Karpas-422 (cell line): Measurements from ENCODE around the gene CATSPERE. TPM values are rescaled to one million over a fixed set of nuclear protein-coding genes. Genes with fewer than 3 reads are reported as not detected.
"Not testable (repeated sequence)": the region's sequence is repeated elsewhere in the genome, so short reads cannot be mapped to it uniquely, and the experiment has no call there.

Experiments used
- DNase-seq: peaks from one replicate; pipeline ENCODE4 v3.0.0-alpha.2; 2015
- H2AFZ ChIP-seq: fragments of 200-600 bp; sonication (generic); 2 replicates; pipeline ENCODE4 v1.6.1; 2014; ENCODE audit warnings: antibody characterized with exemption, low read length, mixed read lengths
- H3K27ac ChIP-seq: fragments of 200-600 bp; sonication (generic); 2 replicates; pipeline ENCODE4 v1.5.1; 2014; ENCODE audit warnings: mild to moderate bottlenecking, low read length, moderate library complexity
- H3K27me3 ChIP-seq: fragments of 200-600 bp; sonication (generic); 2 replicates; pipeline ENCODE4 v1.6.1; 2014; ENCODE audit warnings: low read length, mixed read lengths
- H3K36me3 ChIP-seq: fragments of 200-600 bp; sonication (generic); 2 replicates; pipeline ENCODE4 v1.6.1; 2014; ENCODE audit warnings: low read length, mixed read lengths; ENCODE audit not compliant: insufficient read depth
- H3K4me1 ChIP-seq: fragments of 200-600 bp; sonication (generic); 2 replicates; pipeline ENCODE4 v1.6.1; 2014; ENCODE audit warnings: mild to moderate bottlenecking, low read length, mixed read lengths
- H3K4me2 ChIP-seq: fragments of 200-600 bp; sonication (generic); 2 replicates; pipeline ENCODE4 v1.6.1; 2014; ENCODE audit warnings: low read length, low read depth, mild to moderate bottlenecking; ENCODE audit not compliant: poor library complexity, severe bottlenecking
- H3K4me3 ChIP-seq: fragments of 200-600 bp; sonication (generic); 2 replicates; pipeline ENCODE4 v1.5.1; 2014; ENCODE audit warnings: mild to moderate bottlenecking, antibody characterized with exemption, low read length, mixed read lengths
- H3K79me2 ChIP-seq: fragments of 200-600 bp; sonication (generic); 2 replicates; pipeline ENCODE4 v1.6.1; 2014; ENCODE audit warnings: mild to moderate bottlenecking, low read length, mixed read lengths
- H3K9ac ChIP-seq: fragments of 200-600 bp; sonication (generic); 2 replicates; pipeline ENCODE4 v1.6.0; 2014; ENCODE audit warnings: low read length
- H3K9me2 ChIP-seq: fragments of 200-600 bp; sonication (generic), shearing (Covaris generic); replicated peaks from 2 replicates; pipeline ENCODE4 v1.6.0; 2014; ENCODE audit warnings: mild to moderate bottlenecking, low read length, moderate library complexity; ENCODE audit not compliant: insufficient read depth
- H3K9me3 ChIP-seq: fragments of 300-700, 200-600 bp; sonication (generic); 2 replicates; pipeline ENCODE4 v1.6.1; 2014; ENCODE audit warnings: low read length, mixed read lengths
- H4K20me1 ChIP-seq: fragments of 200-600 bp; sonication (generic); 2 replicates; pipeline ENCODE4 v1.6.1; 2014; ENCODE audit warnings: mild to moderate bottlenecking, antibody characterized with exemption, low read length, low read depth; ENCODE audit not compliant: insufficient read depth
- total RNA-seq: library from RNA; depleted of rRNA; stranded (reverse); fragments of >200 nt; shearing (Covaris generic); gene quantifications from 2 replicates; pipeline ENCODE4 v1.2.3, GENCODE V29; 2014; ENCODE audit warnings: low replicate concordance

CATSPERE gene
- total RNA-seq, 1 experiment from 2014 or later, result 0.26 TPM

GRCh38 chr1:244484971-244485370 lies 23.9 kb downstream of the CATSPERE start:
- H4K20me1 ChIP-seq, DNase-seq, H3K27me3 ChIP-seq, H3K27ac ChIP-seq, H3K9me3 ChIP-seq, H3K4me1 ChIP-seq, H3K4me2 ChIP-seq, H3K36me3 ChIP-seq, H3K9ac ChIP-seq, H3K79me2 ChIP-seq, H3K9me2 ChIP-seq, H3K4me3 ChIP-seq, H2AFZ ChIP-seq: not testable (repeated sequence)

DNA sequence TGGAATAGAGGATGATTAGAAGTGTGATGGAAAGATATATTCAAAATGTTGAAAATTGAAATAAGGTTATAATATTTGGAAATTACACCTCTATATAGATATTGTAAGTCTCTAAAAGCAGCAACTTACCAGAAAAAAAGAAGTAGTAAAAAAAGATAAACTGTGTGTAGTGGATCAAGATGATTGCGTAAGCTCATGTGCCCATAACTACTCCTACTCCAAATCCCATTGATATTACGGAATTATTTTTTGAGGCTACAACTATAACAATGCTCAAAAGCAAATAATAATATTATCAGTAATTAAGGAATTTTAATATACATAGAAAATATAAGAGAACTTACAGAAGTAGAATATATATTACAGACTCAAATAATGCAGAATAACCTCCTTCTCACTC lies 33.6 kb downstream of the CATSPERE start:
- DNase-seq, result no peak
- Histone ChIP-seq H3K4me2 (no peak overlapping the region), H3K36me3 (no peaks in the 10 kb centered on the region), H3K4me3 (no peak overlapping the region), H3K27me3 (no peaks in the 10 kb centered on the region), H3K79me2 (no peaks in the 10 kb centered on the region), H4K20me1 (no peaks in the 10 kb centered on the region), H3K9me3 (no peaks in the 10 kb centered on the region), H3K9me2 (no peaks in the 10 kb centered on the region), H3K9ac (no peak overlapping the region), H3K4me1 (no peaks in the 10 kb centered on the region), H2AFZ (no peak overlapping the region), H3K27ac (no peak overlapping the region)

- no peak overlapping the region for H3K4me2 ChIP-seq
Observed at GRCh38 chr1:244496186-244496585, 35.1 kb downstream of the CATSPERE start.

GRCh38 chr1:244497805-244498204 lies 36.7 kb downstream of the CATSPERE start:
- no peak overlapping the region for H3K27ac ChIP-seq
- no peaks in the 10 kb centered on the region for H3K36me3 ChIP-seq
- no peak overlapping the region for H3K4me3 ChIP-seq
- no peaks in the 10 kb centered on the region for H4K20me1 ChIP-seq
- no peaks in the 10 kb centered on the region for H3K9me2 ChIP-seq
- no peak overlapping the region for H3K4me2 ChIP-seq
- no peak overlapping the region for H3K9ac ChIP-seq
- no peaks in the 10 kb centered on the region for H3K9me3 ChIP-seq
- no peak for DNase-seq
- H3K4me1 ChIP-seq, result no peaks in the 10 kb centered on the region
- H2AFZ ChIP-seq, result no peak overlapping the region
- no peaks in the 10 kb centered on the region for H3K79me2 ChIP-seq
- H3K27me3 ChIP-seq, result no peaks in the 10 kb centered on the region

More at GRCh38 chr1:244496186-244496585, 35.1 kb downstream of the CATSPERE start:
- DNase-seq, result no peak
- Histone ChIP-seq H3K4me3 (no peak overlapping the region), H4K20me1 (no peaks in the 10 kb centered on the region), H3K79me2 (no peaks in the 10 kb centered on the region), H3K4me1 (no peaks in the 10 kb centered on the region), H3K36me3 (no peaks in the 10 kb centered on the region), H3K27me3 (no peaks in the 10 kb centered on the region), H3K27ac (no peak overlapping the region), H3K9ac (no peak overlapping the region), H3K9me3 (no peaks in the 10 kb centered on the region), H3K9me2 (no peaks in the 10 kb centered on the region), H2AFZ (no peak overlapping the region)

DNA sequence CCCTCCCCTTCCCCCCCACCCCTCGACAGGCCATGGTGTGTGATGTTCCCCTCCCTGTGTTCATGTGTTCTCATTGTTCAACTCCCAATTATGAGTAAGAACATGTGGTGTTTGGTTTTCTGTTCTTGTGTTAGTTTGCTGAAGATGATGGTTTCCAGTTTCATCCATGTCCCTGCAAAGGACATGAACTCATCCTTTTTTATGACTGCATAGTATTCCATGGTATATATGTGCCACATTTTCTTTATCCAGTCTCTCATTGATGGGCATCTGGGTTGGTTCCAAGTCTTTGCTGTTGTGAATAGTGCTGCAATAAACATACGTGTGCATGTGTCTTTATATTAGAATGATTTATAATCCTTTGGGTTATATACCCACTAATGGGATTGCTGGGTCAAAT lies 38.4 kb downstream of the CATSPERE start:
- not testable (repeated sequence) for H3K9me3 ChIP-seq, H3K27me3 ChIP-seq, H2AFZ ChIP-seq, H3K9ac ChIP-seq, DNase-seq, H4K20me1 ChIP-seq, H3K4me1 ChIP-seq, H3K4me2 ChIP-seq, H3K79me2 ChIP-seq, H3K27ac ChIP-seq, H3K4me3 ChIP-seq, H3K36me3 ChIP-seq, H3K9me2 ChIP-seq

DNA sequence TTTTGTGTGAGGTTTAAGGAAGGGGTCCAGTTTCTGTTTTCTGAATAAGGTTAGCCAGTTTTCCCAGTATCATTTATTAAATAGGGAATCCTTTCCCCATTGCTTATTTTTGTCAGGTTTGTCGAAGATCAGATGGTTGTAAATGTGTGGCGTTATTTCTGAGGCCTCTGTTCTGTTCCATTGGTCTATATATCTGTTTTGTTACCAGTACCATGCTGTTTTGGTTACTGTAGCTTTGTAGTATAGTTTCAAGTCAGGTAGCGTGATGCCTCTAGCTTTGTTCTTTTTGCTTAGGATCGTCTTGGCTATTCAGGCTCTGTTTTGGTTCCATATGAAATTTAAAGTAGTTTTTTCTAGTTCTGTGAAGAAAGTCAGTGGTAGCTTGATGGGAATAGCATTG lies 39.4 kb downstream of the CATSPERE start:
- H3K4me2 ChIP-seq, H3K4me3 ChIP-seq, H3K36me3 ChIP-seq, H3K4me1 ChIP-seq, H4K20me1 ChIP-seq, DNase-seq, H3K9ac ChIP-seq, H3K27me3 ChIP-seq, H3K79me2 ChIP-seq, H3K9me2 ChIP-seq, H2AFZ ChIP-seq, H3K9me3 ChIP-seq, H3K27ac ChIP-seq: not testable (repeated sequence)

- H3K9ac ChIP-seq, result no peak overlapping the region
- no peak overlapping the region for H3K4me3 ChIP-seq
- no peaks in the 10 kb centered on the region for H3K4me1 ChIP-seq
- no peak overlapping the region for H3K4me2 ChIP-seq
- no peak overlapping the region for H3K27ac ChIP-seq
- H3K9me2 ChIP-seq, result no peaks in the 10 kb centered on the region
- DNase-seq, result no peak
- no peaks in the 10 kb centered on the region for H4K20me1 ChIP-seq
- no peaks in the 10 kb centered on the region for H3K79me2 ChIP-seq
- no peaks in the 10 kb centered on the region for H3K9me3 ChIP-seq
- no peaks in the 10 kb centered on the region for H3K36me3 ChIP-seq
- H3K27me3 ChIP-seq, result no peaks in the 10 kb centered on the region
- H2AFZ ChIP-seq, result no peak overlapping the region
Observed at GRCh38 chr1:244502630-244503029, 41.6 kb downstream of the CATSPERE start.

DNA sequence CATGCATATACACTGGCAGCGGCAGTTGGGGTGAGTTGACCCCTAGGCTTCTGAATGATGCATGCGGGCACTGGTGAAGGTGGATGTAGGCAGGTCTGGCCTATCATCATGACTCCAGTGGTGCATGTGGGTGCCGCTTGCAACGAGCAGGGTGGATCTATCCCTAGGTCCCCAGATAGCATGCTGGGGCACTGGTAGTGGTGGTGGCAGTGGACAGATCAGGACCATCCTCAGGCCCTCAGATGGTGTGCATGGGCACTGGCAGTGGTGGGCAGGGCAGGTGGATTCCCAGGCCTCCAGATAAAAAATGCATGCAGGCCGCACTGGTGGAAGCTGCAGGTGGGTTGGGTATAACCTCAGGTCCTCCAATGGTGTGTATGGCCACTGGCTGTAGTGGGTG lies 52.4 kb downstream of the CATSPERE start:
- H4K20me1 ChIP-seq, result no peaks in the 10 kb centered on the region
- no peaks in the 10 kb centered on the region for H3K36me3 ChIP-seq
- peaks cover 7% of the 10 kb centered on the region; the same call in 1 of the 2 replicates for H3K9me3 ChIP-seq
- H3K4me1 ChIP-seq, result no peaks in the 10 kb centered on the region
- H3K79me2 ChIP-seq, result no peaks in the 10 kb centered on the region
- no peaks in the 10 kb centered on the region for H3K27me3 ChIP-seq
- H2AFZ ChIP-seq, result no peak overlapping the region
- no peak overlapping the region for H3K27ac ChIP-seq
- H3K4me2 ChIP-seq, result no peak overlapping the region
- H3K4me3 ChIP-seq, result no peak overlapping the region
- H3K9me2 ChIP-seq, result no peaks in the 10 kb centered on the region
- DNase-seq, result no peak
- no peak overlapping the region for H3K9ac ChIP-seq

DNA sequence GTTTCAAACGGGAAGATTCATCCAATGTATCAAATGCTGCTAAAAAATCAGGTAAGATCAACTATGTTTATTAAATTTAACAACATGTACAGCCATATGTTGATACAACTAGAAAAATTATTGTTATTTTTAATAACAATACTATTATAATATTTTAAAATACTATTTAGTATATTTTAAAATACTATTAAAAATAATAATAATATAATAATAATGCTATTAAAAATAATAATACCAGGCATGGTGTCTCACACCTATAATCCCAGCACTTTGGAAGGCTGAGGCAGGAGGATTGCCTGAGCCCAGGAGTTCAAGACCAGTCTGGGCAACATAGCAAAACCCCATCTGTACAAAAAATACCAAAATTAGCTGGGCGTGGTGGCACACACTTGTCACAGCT lies 54.6 kb downstream of the CATSPERE start:
- no peak for DNase-seq
- Histone ChIP-seq H3K79me2 (no peaks in the 10 kb centered on the region), H3K4me1 (no peaks in the 10 kb centered on the region), H3K4me2 (no peak overlapping the region), H3K4me3 (no peak overlapping the region), H3K9ac (no peak overlapping the region), H2AFZ (no peak overlapping the region), H3K27ac (no peak overlapping the region), H3K9me3 (peaks cover 7% of the 10 kb centered on the region; the same call in 1 of the 2 replicates), H3K36me3 (no peaks in the 10 kb centered on the region), H3K9me2 (no peaks in the 10 kb centered on the region), H4K20me1 (no peaks in the 10 kb centered on the region), H3K27me3 (no peaks in the 10 kb centered on the region)
